HCT116 (cell line): ENCODE data around the gene ADD1.

Source experiments
- CBX3 ChIP-seq: IDR thresholded peaks from 2 replicates; pipeline ENCODE4 v1.6.1; 2012; ENCODE audit warnings: low read depth
- CEBPB ChIP-seq: IDR thresholded peaks from 2 replicates; pipeline ENCODE4 v1.6.1; 2012; ENCODE audit warnings: low read depth
- EZH2 ChIP-seq: fragments of 200-600 bp; sonication (generic); IDR thresholded peaks from 2 replicates; pipeline ENCODE4 v1.6.1; 2017; ENCODE audit warnings: antibody characterized with exemption, mixed run types
- POLR2AphosphoS5 ChIP-seq: IDR thresholded peaks from 2 replicates; pipeline ENCODE4 v1.6.1; 2011; ENCODE audit warnings: mild to moderate bottlenecking, low read depth, low read length, moderate library complexity
- RAD21 ChIP-seq: IDR thresholded peaks from 2 replicates; pipeline ENCODE4 v1.6.1; 2012; ENCODE audit warnings: low read depth, mild to moderate bottlenecking
- SIN3A ChIP-seq: IDR thresholded peaks from 2 replicates; pipeline ENCODE4 v1.6.1; 2012; ENCODE audit warnings: low read depth
- TCF7L2 ChIP-seq: IDR thresholded peaks from 2 replicates; pipeline ENCODE4 v1.7.0; 2011; ENCODE audit warnings: borderline replicate concordance, inconsistent platforms; ENCODE audit not compliant: insufficient read depth, insufficient read length; ENCODE audit errors: extremely low read depth
- ZNF274 ChIP-seq: fragments of 200-500 bp; sonication (Bioruptor generic); IDR thresholded peaks from 2 replicates; pipeline ENCODE4 v1.6.1; 2014; ENCODE audit warnings: mild to moderate bottlenecking, low read depth, low read length, inconsistent platforms
- TF ChIP-seq, protein P1 (sequence below), 3 experiments: fragments of 200-600 bp in 1 of 3; sonication (generic) in 1 of 3; IDR thresholded peaks in 2 of 3; conservative IDR thresholded peaks in 1 of 3; 2 replicates each; pipeline ENCODE4 v1.5.1; 2012 to 2017; ENCODE audit warnings: low read depth in 2 of 3, low read length in 2 of 3, antibody characterized with exemption in 1 of 3, borderline replicate concordance in 1 of 3, control low read depth in 1 of 3, mild to moderate bottlenecking in 1 of 3, mixed read lengths in 1 of 3, mixed run types in 1 of 3, moderate library complexity in 1 of 3; ENCODE audit not compliant: insufficient read depth in 1 of 3
- TF ChIP-seq, protein P2 (sequence below): IDR thresholded peaks from 2 replicates; pipeline ENCODE4 v1.6.1; 2012

DNA sequence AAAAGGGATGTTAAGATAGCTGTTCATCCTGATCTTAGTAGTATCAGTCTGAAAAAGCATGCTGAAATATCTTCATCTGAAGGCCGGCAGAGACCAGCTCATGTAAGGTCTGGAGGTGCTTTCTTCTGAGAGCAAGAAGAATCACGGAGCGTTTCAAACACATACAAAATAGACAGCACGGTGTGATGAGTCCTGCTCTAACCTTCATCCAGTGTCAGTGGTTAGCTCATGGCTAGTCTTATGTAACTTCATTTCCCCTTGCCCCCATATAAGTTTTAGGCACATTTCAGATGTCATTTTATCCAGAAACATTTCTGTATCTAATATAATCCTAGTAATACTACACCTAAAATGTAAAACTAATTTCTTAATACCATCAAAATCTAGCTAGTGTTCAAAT is 27.8 kb downstream of the ADD1 start:
- TF ChIP-seq RAD21 (no peak), CEBPB (no peak), TCF7L2 (no peak), EZH2 (no peak), CBX3 (no peak), SIN3A (no peak), POLR2AphosphoS5 (no peak), ZNF274 (no peak)
- TF ChIP-seq, protein P1, sequence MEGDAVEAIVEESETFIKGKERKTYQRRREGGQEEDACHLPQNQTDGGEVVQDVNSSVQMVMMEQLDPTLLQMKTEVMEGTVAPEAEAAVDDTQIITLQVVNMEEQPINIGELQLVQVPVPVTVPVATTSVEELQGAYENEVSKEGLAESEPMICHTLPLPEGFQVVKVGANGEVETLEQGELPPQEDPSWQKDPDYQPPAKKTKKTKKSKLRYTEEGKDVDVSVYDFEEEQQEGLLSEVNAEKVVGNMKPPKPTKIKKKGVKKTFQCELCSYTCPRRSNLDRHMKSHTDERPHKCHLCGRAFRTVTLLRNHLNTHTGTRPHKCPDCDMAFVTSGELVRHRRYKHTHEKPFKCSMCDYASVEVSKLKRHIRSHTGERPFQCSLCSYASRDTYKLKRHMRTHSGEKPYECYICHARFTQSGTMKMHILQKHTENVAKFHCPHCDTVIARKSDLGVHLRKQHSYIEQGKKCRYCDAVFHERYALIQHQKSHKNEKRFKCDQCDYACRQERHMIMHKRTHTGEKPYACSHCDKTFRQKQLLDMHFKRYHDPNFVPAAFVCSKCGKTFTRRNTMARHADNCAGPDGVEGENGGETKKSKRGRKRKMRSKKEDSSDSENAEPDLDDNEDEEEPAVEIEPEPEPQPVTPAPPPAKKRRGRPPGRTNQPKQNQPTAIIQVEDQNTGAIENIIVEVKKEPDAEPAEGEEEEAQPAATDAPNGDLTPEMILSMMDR (IDR thresholded peaks at IDR 0.05 in 2 of 3, conservative IDR thresholded peaks at IDR 0.05 in 1 of 3; ENCODE audit: borderline replicate concordance in 1 of 3, insufficient read depth in 1 of 3, low read depth in 2 of 3, low read length in 2 of 3) = no peak
- TF ChIP-seq, protein P2, sequence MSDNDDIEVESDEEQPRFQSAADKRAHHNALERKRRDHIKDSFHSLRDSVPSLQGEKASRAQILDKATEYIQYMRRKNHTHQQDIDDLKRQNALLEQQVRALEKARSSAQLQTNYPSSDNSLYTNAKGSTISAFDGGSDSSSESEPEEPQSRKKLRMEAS = no peak
